ENCODE data around the gene MRPL9. TPM values are rescaled to one million over a fixed set of nuclear protein-coding genes. Genes with fewer than 3 reads are reported as not detected.

MRPL9 gene
- total RNA-seq = 60.2 and 103 TPM in 2 replicates

GRCh38 chr1:151762941-151763921 lies at the start of gene MRPL9:
MRPL9 (minus strand) TSS chr1:151763496; CDS start chr1:151763479, 17 bp downstream.

GRCh38 chr1:151805066-151805820 lies 41.9 kb upstream of the MRPL9 start, which contains the start of gene LINGO4:
LINGO4 (minus strand) TSS chr1:151805419; CDS start chr1:151802704, 2,715 bp downstream.

GRCh38 chr1:151790071-151790939 lies 27.0 kb upstream of the MRPL9 start, which contains the start of gene TDRKH:
TDRKH (minus strand) TSS chr1:151790500; CDS start chr1:151783022, 7,478 bp downstream.

GRCh38 chr1:151720974-151721787 lies 42.1 kb downstream of the MRPL9 start, which contains the start of gene RIIAD1:
RIIAD1 (plus strand) TSS chr1:151721522; CDS start chr1:151721537, 15 bp downstream.

GRCh38 chr1:151716771-151717631 lies 46.3 kb downstream of the MRPL9 start, which contains the start of gene CELF3:
CELF3 (minus strand) TSS chr1:151716803; CDS start chr1:151716020, 783 bp downstream.

Other genes with a start within 250 kb of the MRPL9 start
- 58.3 and 135 TPM in 2 replicates for gene TUFT1, start 223.2 kb downstream of the MRPL9 start, total RNA-seq
- 28.7 and 56.9 TPM in 2 replicates for gene SNX27, start 151.4 kb downstream of the MRPL9 start, total RNA-seq
- gene CELF3, start 46.7 kb downstream of the MRPL9 start, total RNA-seq = not detected in 2 replicates
- not detected in 2 replicates for gene RIIAD1, start 42.0 kb downstream of the MRPL9 start, total RNA-seq
- gene TDRKH, start 27.0 kb upstream of the MRPL9 start, total RNA-seq = 7.9 and 9.2 TPM in 2 replicates
- gene LINGO4, start 41.9 kb upstream of the MRPL9 start, total RNA-seq = not detected in 2 replicates
- gene RORC, start 68.3 kb upstream of the MRPL9 start, total RNA-seq = 0.34 and 1.4 TPM in 2 replicates
- 0.07 TPM in 1 of 2 replicates, not detected in the other for gene C2CD4D, start 76.3 kb upstream of the MRPL9 start, total RNA-seq
- not detected in 2 replicates for gene THEM5, start 90.2 kb upstream of the MRPL9 start, total RNA-seq
- gene THEM4, start 146.0 kb upstream of the MRPL9 start, total RNA-seq = 9.9 and 11.7 TPM in 2 replicates
- 115 and 248 TPM in 2 replicates for gene S100A10, start 230.4 kb upstream of the MRPL9 start, total RNA-seq

Measured in nasal cavity respiratory epithelium epithelial cell of viscerocranial mucosa (primary cell).